ENCODE results near the gene DPYSL3.
"Not testable (repeated sequence)": the region's sequence is repeated elsewhere in the genome, so short reads cannot be mapped to it uniquely, and the experiment has no call there.

DPYSL3 gene

DNA sequence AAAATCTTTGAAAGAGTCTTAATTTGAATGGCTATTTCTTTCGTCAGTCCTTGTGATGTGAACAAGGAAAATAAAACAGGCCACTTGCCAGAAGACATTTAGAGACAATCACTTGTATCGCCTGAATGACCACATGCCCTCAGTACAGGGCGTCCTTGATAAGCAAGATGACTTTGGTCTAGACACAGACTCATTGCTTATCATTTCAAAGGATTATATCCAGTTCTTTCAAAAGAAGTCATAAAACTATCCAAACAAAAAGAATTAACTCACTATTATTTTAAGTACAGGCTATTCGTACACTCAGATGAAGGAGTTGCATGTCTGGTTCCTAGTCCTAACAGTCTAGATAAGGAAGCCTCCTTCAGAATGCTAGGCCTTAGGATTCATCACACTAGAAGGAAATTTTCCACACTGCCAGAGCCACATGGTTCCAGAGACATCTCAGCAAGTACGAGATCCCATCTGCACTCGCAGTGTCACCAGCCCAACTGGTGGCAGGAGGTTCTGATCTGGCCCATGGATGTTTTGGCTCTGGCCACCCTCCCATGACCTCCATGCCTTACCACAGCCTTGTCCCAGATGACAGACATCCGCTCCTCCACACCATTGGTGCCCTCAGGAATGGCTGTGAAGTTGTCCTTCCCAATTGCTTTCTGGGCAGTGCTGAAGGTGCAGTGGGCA is 109.6 kb downstream of the DPYSL3 start:
- DNase-seq = no peak

DNA sequence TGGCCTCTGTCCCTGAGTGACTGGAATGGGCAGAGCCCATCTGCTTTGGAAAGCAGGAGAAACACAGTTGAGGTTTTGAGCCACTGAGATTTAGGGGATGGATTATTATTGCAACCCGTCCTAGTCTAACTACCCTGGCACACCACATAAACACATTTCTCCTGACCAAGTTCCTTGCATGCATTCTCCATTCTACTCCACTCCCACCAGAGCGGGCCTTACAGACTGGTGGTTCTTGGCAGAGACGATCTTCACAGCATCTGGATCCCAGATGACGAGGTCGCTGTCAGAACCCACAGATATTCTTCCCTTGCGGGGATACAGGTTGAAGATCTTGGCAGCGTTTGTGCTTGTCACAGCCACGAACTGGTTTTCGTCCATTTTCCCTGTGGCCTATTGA is 111.0 kb downstream of the DPYSL3 start:
- peak; percentile 50 for DNase-seq

DNA sequence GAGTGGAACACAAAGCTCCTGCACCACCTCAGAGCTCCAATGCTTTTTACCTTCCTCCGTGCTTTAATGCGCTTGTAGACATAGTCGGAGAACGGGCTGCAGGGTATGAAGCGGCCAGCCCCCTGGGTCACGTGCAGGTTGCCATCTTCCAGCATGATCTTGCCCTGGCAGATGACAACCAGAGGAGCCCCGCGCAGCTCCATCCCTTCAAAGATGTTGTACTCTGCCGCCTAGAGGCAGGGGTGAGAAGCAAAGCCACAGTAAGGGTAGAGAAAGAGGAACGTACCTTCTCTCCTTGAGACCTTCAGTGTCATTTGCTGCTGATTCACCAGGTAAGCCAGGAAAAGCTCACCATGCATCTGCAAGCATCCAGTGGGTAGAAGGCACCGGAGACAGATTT is 112.3 kb downstream of the DPYSL3 start:
- no peak for DNase-seq

DNA sequence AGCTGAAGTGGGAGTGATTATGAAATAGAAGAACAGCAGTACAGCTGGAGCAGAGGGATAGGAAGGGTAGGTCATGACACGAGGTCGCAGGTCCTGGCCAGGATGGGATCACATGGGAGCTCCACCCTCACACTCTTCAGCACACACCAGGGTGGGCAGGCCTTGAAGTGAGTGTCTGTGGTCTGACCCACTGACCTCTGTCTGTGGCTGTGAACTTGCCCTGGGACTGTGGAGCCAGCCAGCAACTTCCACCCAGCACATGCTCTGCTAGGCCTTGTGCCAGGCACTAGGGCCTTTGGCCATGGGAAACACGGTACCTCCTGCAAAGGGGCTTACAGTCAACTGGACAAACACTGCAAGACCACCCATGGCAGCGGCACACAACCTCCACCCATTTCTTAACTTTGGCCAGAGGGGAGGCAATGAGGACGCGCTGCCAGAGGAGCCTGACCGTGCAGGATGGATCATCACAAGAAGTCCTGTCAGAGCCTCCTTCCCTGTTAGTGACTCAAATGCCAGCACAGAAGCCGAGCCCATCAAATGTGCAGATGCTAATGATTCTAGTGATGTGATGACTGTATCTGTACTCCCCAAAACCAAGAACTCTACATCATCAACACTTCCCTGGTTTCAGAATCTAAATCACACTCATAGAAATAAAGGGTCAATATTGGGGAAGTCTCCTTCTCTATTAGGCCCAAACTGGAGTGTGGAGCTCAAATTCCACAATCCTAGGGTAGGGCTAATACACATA is 113.6 kb downstream of the DPYSL3 start:
- DNase-seq = no peak

DNA sequence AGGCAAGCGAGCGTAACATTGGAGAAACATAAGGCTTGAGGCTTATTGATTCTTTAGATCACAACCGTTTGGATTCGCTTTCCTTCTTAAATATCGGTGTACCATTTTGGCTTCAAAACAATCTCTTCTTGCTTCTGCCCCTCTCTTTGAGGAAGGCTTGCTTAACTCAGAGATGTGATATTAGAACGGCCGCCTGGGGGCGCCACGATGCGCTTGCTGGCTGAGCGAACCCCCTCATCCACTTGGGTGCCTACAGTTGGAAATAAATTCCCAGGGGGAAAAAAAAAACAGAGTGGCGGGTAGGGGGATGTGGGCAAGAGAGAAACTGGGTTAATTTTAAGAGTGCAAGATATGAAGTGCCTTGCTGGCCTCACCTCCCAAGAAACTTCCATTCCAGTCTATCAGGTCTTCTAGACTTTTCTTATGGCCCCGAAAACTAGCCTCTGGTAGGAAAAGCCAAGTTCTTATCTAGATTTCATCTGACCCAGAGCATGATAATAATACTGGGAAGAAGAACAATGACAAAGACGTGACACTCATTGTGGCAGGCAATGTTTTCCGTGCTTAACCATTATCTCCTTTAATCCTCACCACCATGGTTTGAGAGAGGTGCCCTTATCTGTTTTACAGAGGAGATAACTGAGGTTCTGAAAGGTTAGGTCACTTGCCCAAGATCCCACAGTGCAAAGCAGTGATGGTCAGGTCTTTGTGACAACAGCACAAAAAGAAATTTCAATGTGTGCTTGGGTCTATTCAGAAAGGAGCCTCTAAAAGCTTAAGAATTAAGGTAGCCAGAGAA is 115.8 kb downstream of the DPYSL3 start:
- DNase-seq = no peak

DNA sequence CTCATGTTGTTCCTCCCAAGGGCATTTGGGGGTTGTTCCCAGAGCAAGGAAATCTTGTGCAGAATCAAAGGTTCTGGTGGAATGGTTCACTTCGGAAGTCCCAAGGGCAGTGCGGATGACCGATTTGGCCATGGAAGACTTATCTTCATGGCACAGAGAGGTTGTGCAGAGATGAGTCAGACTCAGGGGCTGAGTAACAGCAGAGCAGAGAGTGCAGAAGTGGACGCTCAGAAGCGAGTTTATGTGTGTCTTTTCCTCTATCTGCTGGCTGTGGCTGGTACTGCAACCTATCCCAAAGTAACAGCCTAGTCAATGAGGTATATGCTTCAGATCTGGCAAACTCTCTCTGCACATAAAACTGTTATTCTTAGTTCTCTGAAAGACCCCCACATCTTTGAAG is 118.1 kb downstream of the DPYSL3 start:
- no peak for DNase-seq

DNA sequence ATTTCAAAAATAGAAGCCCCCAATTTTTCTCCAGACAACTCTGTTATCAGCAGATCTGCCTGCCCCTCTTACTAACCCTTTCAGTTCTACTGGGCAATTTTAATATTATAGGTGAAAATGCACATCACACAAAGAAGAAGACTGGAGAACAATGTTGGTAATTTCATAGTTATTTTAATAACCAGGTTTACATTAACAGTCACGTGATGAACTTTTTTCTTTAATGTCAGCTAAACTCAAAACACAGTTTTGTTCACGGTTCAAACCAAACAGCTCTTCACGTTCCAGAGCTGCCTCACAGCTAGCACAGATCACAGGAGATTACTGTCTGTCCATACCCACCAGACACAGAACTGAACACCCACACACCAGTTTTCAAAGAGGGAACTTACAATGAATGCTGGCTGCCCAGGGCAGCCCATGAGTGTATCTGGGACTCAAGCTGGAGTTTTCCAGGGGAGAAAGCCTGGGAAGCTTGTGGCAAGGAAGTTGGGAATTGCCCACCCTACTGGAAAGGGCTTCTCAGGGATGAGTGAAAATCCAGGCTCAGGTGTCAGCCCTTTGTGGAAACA is 119.1 kb downstream of the DPYSL3 start:
- DNase-seq = no peak

DNA sequence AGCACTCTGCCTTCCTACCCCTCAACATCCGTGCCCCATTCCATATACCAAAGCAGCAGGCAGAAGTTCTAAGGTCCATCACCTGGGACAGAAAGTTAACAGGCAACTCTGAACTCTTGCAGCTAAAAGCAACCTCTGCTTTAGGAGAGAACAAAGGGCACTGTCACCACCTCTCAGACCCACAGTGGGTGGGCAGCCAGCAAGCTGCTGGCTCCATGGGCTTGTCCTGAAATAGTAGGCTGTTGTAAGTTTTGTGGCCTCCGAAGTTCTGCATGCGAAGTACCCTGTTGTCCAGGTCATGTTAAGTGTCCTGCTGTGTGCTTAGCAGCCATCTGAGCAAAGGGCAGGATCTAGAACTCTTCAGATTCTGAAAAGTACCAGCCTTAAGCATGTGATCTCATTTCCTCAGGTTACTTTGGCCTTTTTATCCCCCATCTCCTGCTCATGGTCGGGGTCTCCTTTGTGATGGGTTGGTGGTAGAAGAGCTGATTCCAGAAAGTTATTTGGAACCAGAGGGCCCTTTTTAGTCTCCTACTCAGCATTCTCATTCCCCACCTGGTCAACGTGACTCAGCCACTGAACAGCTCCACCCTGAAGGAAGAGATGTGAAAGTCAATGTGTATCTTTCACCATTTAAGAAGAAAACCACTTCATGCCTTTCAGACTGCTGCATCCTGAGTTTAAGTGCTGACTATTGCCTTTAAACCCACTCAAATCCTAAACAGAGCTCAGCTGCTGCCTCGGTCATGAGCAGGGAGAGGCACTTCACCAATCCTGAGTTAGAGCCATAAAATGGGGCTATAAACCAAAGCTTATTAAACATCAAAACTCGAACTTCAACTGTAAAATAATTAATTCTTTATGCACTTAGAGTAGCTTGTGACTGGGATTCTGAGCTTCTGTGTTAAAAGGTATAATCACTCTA is 121.4 kb downstream of the DPYSL3 start:
- no peak for DNase-seq

DNA sequence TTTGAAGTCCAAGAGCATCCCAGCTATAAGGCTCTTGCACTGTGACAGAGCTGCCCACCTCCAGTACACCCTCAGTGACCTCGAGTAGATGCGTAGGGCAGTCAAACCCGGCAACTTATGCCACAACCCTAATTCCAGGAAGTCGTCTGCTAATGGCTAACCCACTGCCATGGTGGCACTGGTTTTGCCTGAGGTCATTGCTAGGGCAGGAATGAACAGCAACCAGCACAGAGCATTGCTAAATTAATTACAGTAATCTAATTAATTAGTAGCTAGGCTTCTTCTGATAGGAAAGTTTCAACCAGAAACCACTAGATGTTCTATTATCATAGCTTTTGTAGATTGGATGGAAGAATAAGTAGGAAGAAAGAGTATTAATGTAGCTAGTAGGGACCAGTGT is 122.8 kb downstream of the DPYSL3 start:
- no peak for DNase-seq

DNA sequence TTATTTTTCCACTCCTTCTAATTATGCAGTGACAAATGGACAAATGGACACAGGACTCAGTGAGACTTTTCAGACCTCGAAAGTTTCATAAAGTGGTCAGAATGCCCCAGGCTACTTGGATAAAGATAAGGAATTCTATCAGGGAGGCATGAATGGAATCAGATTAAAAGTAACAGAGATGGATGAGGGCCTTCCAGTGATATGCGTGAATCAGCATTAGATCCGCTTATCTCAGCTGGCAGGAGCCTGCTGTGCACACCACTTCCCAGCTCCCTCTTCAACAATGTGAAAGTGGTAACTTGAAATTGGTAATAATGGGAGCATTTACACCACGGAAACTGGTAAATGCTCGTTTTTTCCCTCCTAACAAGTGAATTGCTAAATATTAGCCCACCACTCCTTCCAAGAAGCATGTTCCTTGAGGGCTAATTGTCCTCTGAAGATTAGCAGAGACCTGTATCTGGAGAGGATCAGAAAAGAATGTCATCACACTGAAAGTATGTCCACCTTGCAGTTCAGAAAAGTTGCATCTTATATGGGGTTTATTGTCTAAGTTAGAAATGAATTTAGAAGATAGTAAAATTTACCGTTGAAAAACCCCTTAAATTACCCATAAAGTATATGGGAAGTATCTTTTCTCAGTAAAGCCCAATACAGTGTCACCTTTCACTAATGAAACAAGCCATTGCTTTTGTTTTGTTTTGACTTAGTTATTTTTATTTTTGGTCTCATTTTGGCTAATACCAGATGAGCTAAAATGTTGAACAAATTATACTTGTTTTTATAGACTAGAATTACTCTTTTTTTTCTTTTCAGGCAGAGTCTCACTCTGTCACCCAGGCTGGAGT is 125.3 kb downstream of the DPYSL3 start:
- no peak for DNase-seq

DNA sequence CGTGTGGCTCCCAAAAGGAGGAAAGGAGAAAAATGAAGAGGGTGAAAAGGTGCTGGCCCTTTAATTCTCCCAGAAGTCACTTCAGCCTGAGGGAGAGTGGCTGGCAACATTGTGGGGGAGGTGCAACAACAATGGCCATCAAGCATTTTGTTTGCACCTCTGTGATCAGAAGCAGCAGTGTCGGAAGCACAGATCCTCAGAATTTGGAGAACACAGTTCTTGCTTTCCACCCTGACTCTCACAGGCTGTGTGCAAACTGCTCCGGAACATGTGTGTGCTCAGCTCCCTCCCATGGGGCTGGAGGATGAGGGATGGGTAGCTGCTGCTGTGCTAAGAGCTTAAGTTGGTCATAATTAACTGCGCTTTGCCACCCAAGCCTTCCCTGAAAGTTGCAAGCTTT is 127.1 kb downstream of the DPYSL3 start:
- DNase-seq = no peak

DNA sequence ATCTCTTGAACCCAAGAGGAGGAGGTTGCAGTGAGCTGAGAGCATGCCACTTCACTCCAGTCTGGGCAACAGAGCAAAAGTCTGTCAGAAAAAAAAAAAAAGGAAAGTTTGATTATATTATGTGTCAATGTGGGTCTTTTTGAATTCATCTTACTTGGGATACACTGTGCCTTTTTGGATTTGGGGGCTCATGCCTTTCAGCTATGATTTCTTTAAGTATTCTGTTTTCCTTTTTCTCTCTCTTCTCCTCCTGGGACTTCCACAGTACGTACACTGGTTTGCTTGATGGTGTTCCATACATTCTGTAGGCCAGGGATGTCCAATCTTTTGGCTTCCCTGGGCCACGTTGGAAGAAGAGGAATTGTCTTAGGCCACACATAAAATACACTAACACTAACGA is 128.3 kb downstream of the DPYSL3 start:
- DNase-seq = no peak

DNA sequence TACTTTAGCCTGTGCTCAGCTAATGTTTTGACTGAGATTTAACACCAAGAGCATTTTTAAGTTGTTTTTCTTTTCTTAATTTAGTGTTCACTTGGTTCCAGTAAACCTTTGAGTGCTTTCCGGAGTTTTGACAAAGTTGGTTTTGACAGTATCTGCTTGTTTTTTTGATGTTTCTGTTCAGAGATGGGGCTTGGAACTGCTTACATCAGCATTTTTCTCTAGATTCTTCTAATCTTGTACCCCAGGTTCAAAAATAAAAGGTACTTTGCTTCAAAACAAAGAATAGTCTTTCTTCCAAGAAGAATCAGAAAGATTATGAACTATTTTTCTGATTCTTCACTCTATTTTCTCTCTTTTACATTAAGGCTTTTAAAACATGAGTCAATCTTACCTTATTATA is 132.2 kb downstream of the DPYSL3 start:
- no peak for DNase-seq

DNA sequence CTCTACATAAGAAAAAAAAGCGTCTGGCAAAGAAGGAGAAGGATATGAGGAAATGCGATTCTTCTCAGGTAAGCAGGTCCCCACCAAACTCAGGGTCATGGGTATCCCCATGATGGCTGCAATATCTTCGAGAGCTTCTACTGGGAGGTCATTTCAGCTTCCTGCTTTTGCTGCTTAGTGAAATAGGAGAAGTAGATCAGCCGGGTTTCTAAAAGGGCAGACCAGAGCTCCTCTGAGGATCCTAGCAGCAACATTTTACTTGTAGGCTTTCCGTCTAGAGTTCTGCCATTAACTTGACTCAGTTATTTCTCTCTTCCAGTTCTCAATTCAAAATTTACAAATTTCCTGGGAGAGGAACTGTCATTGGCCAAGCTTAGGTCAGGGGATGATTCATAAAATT is 134.7 kb downstream of the DPYSL3 start:
- no peak for DNase-seq

DNA sequence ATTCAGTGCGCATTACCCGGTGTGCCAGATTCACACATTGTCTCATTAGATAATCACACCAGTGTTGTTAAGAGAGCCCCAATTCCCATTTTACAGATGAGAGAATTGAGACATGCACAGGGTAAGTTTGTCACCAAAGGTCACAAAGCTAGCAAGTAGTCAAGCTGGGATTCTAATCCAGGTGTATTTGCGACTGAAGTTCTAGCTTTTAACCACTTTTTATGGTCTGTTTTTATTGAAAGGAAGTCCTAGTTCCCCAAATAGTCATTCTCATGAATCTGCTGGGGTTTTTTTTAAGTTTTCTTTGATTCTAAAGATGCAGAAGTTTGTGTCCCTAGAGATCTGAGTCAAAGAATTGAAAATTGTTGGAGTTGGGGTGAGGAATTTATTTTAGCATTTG is 136.5 kb downstream of the DPYSL3 start:
- no peak for DNase-seq

DNA sequence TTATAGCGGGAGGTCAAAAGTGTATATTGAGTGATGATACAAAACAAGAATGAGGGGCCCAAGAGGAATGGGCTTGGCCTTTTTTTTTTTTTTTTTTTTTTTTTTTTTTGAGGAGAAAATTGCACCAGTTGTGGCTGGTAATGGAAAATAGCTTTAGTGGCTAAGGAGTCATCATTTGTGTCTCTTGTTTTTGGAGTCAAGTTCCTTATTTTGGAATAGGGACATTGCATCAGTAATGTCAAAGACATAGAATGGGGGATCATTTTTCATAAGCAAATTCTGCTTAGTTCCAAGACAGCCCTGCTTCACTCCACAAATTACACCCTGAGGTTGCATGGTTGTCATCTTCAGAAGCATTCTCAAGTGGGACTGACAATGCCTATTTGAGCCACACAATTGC is 137.7 kb downstream of the DPYSL3 start:
- DNase-seq = no peak

DNA sequence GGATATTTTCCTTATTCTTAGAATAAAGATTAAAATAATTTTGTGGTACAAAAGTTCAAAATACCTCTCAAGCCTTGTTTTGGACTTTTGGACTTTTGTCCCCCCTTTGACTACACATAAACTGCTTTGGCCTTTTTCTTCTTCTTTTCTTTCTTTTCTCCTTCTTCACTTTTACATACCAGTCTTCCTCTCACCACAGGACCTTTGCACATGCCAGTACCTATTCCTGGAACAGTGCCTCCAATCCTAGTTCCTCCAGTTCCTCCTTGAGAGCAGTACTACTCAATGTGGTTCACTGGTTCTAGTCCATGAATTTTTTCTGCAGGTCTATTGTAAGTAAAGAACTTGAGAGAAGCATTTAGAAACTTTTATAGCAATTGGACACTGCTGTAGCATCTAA is 138.6 kb downstream of the DPYSL3 start:
- DNase-seq = no peak

DNA sequence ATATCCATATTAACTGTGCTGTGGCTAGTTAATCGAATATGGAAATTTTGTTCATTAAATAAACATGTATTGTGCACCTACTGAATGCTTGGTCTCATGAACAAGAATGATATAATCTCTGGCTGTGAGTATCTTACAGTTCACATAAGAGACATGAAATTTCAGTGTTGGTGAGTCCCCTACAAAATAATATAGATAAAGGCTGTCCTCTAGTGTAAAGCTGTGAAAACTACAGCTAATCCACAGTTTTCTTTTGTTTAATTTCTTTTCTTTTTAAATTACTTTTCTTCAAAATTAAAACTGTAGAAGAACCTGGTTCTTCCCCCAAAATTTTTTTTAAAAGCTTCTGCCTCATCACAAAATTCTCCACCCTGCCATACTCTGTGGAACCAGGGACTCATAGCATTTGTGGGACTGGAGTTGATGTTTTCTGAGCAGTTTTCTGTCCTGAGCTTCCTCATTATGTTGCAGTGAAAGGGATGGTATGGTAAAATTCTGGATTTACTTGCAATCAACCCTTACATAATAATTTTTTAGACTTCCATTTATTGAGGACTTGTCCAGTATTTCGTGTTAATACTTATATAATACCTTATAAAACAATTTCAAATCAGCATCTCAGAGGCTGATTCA is 140.0 kb downstream of the DPYSL3 start:
- no peak for DNase-seq

DNA sequence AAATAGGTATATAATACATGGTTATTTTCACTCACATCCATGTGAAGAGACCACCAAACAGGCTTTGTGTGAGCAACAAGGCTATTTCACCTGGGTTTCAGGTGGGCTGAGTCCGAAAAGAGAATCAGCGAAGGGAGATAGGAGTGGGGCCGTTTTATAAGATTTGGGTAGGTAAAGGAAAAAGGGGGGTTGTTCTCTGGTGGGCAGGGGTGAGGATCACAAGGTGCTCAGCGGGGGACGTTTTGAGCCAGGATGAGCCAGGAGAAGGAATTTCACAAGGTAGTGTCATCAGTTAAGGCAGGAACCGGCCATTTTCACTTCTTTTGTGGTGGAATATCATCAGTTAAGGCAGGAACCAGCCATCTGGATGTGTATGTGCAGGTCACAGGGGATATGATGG is 142.5 kb downstream of the DPYSL3 start:
- not testable (repeated sequence) for DNase-seq

DNA sequence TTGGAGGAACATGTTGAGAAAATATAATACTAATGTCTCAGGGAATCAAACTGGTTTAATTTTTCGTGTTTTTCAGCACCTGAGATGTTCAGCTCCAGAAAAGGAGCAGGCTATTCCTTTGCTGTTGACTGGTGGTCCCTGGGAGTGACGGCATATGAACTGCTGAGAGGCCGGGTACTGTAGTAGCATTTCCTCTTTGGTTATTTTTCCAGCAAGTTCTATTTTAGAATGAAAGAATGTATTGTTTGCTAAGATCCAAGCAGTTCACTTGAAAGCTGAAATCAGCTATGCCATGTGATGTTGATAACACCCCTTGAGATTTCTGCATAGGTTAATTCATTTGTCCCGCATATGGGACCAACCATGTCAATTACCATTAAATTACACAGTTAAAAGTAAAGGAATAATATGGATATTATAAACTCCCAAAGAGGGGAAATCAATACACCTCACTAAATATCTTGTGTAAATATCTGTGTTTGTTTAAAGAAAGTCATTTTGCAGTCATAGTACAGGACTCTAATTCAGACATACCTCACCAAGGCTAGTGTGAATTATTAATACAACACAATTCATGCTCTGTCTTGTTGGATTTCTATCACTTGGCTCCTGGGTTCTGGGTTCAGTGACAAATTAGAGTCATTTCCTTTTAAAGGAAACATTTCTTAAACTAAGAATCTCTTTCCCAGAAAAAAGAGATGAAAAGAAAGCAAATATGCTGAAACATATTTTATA is 148.3 kb downstream of the DPYSL3 start:
- no peak for DNase-seq

All from femur (tissue), 1 donor.